Neural cell (in vitro differentiated cells): ENCODE measurements around the gene MALSU1. TPM values are rescaled to one million over a fixed set of nuclear protein-coding genes. Genes with fewer than 3 reads are reported as not detected.
"Not testable (repeated sequence)": the region's sequence is repeated elsewhere in the genome, so short reads cannot be mapped to it uniquely, and the experiment has no call there.

Experiments
- H2AFZ ChIP-seq: fragments of 200-600, 300-800 bp; sonication (generic), shearing (Covaris generic); 2 replicates; pipeline ENCODE4 v1.6.0; 2014; ENCODE audit warnings: low read depth, mild to moderate bottlenecking, antibody characterized with exemption, low read length, moderate library complexity
- H3F3A ChIP-seq: fragments of 200-600 bp; shearing (Covaris generic); 2 replicates; pipeline ENCODE4 v1.6.1; 2016; ENCODE audit warnings: mild to moderate bottlenecking, moderate library complexity, mixed read lengths, antibody characterized with exemption, low read length; ENCODE audit not compliant: insufficient read depth, poor library complexity, severe bottlenecking
- H3K27ac ChIP-seq: fragments of 200-600, 300-800 bp; sonication (generic), shearing (Covaris generic); 2 replicates; pipeline ENCODE4 v1.5.1; 2014; ENCODE audit warnings: mild to moderate bottlenecking, low read length, moderate library complexity
- H3K27me3 ChIP-seq: fragments of 300-800, 200-600 bp; sonication (generic), shearing (Covaris generic); 2 replicates; pipeline ENCODE4 v1.6.0; 2014; ENCODE audit warnings: mild to moderate bottlenecking, low read depth, low read length, moderate library complexity; ENCODE audit not compliant: insufficient read depth
- H3K36me3 ChIP-seq: fragments of 300-800, 200-600 bp; sonication (generic), shearing (Covaris generic); 2 replicates; pipeline ENCODE4 v1.5.1; 2014; ENCODE audit warnings: mild to moderate bottlenecking, antibody characterized with exemption, low read length, moderate library complexity; ENCODE audit not compliant: insufficient read depth
- H3K4me2 ChIP-seq: fragments of 300-800, 200-600 bp; sonication (generic), shearing (Covaris generic); 2 replicates; pipeline ENCODE4 v1.6.0; 2014; ENCODE audit warnings: mild to moderate bottlenecking, low read length
- H3K4me3 ChIP-seq: fragments of 300-800, 200-600 bp; sonication (generic), shearing (Covaris generic); 2 replicates; pipeline ENCODE4 v1.5.1; 2014; ENCODE audit warnings: mild to moderate bottlenecking, low read length, moderate library complexity
- H3K79me2 ChIP-seq: fragments of 200-600 bp; shearing (Covaris generic); replicated peaks from 2 replicates; pipeline ENCODE4 v1.6.0; 2014; ENCODE audit warnings: mild to moderate bottlenecking, low read length, moderate library complexity; ENCODE audit not compliant: insufficient read depth
- H3K9ac ChIP-seq: fragments of 300-800, 200-600 bp; sonication (generic), shearing (Covaris generic); 2 replicates; pipeline ENCODE4 v1.6.1; 2016; ENCODE audit warnings: mild to moderate bottlenecking, low read length, mixed read lengths
- H3K9me2 ChIP-seq: fragments of 200-600 bp; shearing (Covaris generic); 2 replicates; pipeline ENCODE4 v1.6.1; 2016; ENCODE audit warnings: mild to moderate bottlenecking, low read length, mixed read lengths; ENCODE audit not compliant: insufficient read depth
- H3K9me3 ChIP-seq: fragments of 200-600, 300-800 bp; sonication (generic), shearing (Covaris generic); 2 replicates; pipeline ENCODE4 v1.6.1; 2016; ENCODE audit warnings: mild to moderate bottlenecking, mixed run types, low read length, moderate library complexity, mixed read lengths
- H4K20me1 ChIP-seq: fragments of 200-600 bp; shearing (Covaris generic); 2 replicates; pipeline ENCODE4 v1.6.1; 2016; ENCODE audit warnings: mild to moderate bottlenecking, mixed run types; ENCODE audit not compliant: insufficient read depth
- EP300 ChIP-seq: fragments of 450-650 bp; conservative IDR thresholded peaks from 2 replicates; pipeline ENCODE4 v1.6.1; 2014; ENCODE audit warnings: antibody characterized with exemption, mild to moderate bottlenecking, moderate library complexity; ENCODE audit not compliant: poor library complexity, severe bottlenecking
- EZH2 ChIP-seq: fragments of 200-600, 300-800 bp; shearing (Covaris generic), sonication (generic); IDR thresholded peaks from 2 replicates; pipeline ENCODE4 v1.6.1; 2014; ENCODE audit warnings: antibody characterized with exemption, low read length, borderline replicate concordance, mild to moderate bottlenecking; ENCODE audit not compliant: insufficient read depth, poor library complexity, severe bottlenecking
- MXI1 ChIP-seq: fragments of 450-650 bp; conservative IDR thresholded peaks from 2 replicates; pipeline ENCODE4 v1.6.1; 2014; ENCODE audit warnings: antibody characterized with exemption, mild to moderate bottlenecking; ENCODE audit not compliant: poor library complexity, severe bottlenecking
- POLR2AphosphoS5 ChIP-seq: IDR thresholded peaks from 2 replicates; pipeline ENCODE4 v1.6.1; 2012
- RAD21 ChIP-seq: fragments of 450-650 bp; conservative IDR thresholded peaks from 2 replicates; pipeline ENCODE4 v1.6.1; 2014; ENCODE audit warnings: antibody characterized with exemption, mild to moderate bottlenecking, moderate library complexity
- SMC3 ChIP-seq: fragments of 450-650 bp; conservative IDR thresholded peaks from 2 replicates; pipeline ENCODE4 v1.6.1; 2014; ENCODE audit warnings: antibody characterized with exemption, mild to moderate bottlenecking, moderate library complexity; ENCODE audit not compliant: poor library complexity
- TAF1 ChIP-seq: IDR thresholded peaks from 2 replicates; pipeline ENCODE4 v1.6.1; 2012; ENCODE audit warnings: low read depth
- polyA plus RNA-seq: library from polyadenylated mRNA; depleted of rRNA; stranded (reverse); fragments of >200 nt; gene quantifications from 2 replicates; pipeline ENCODE4 v1.2.3, GENCODE V29; 2014
- TF ChIP-seq, protein P1 (sequence below): IDR thresholded peaks from 2 replicates; pipeline ENCODE4 v1.6.1; 2012; ENCODE audit warnings: borderline replicate concordance
- TF ChIP-seq, protein P2 (sequence below): fragments of 450-650 bp; IDR thresholded peaks from 2 replicates; pipeline ENCODE4 v1.5.1; 2014; ENCODE audit warnings: antibody characterized with exemption, mild to moderate bottlenecking, moderate library complexity; ENCODE audit not compliant: poor library complexity, severe bottlenecking

Gene MALSU1
- polyA plus RNA-seq, 1 donor from 2014 or later: 77.8 TPM

DNA sequence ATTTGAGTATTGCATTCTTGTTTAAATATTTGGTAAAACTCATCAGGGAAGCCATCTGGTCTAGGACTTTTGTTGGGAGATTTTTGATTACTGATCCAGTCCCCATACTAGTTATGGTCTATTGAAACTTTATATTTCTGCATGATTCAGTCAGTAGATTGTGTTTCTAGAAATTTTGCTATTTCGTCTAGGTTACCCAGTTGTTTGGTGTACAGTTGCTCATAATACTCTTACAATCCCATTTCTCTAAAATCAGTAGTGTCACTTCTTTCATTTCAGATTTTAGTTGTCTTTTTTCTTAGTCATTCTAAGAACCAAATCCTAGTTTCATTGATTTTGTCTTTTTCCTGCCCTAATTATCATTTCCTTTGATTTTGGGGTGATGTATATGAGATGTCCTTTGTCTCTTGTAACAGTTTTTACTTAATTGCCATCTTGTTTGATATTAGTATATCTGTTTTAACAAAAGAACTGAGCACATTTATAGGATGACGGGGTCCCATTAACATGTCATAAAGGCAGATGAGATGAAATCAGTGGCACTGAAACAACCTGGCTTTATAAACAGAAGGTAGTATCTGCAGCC is 7.9 kb downstream of the MALSU1 start:
- no peaks in the 10 kb centered on the region for H3F3A ChIP-seq
- no peaks in the 10 kb centered on the region for H3K27me3 ChIP-seq
- H2AFZ ChIP-seq: no peak overlapping the region
- TF ChIP-seq EZH2 (no peak), POLR2AphosphoS5 (no peak), MXI1 (no peak), RAD21 (no peak), SMC3 (no peak), EP300 (no peak)
- TF ChIP-seq, protein P1, sequence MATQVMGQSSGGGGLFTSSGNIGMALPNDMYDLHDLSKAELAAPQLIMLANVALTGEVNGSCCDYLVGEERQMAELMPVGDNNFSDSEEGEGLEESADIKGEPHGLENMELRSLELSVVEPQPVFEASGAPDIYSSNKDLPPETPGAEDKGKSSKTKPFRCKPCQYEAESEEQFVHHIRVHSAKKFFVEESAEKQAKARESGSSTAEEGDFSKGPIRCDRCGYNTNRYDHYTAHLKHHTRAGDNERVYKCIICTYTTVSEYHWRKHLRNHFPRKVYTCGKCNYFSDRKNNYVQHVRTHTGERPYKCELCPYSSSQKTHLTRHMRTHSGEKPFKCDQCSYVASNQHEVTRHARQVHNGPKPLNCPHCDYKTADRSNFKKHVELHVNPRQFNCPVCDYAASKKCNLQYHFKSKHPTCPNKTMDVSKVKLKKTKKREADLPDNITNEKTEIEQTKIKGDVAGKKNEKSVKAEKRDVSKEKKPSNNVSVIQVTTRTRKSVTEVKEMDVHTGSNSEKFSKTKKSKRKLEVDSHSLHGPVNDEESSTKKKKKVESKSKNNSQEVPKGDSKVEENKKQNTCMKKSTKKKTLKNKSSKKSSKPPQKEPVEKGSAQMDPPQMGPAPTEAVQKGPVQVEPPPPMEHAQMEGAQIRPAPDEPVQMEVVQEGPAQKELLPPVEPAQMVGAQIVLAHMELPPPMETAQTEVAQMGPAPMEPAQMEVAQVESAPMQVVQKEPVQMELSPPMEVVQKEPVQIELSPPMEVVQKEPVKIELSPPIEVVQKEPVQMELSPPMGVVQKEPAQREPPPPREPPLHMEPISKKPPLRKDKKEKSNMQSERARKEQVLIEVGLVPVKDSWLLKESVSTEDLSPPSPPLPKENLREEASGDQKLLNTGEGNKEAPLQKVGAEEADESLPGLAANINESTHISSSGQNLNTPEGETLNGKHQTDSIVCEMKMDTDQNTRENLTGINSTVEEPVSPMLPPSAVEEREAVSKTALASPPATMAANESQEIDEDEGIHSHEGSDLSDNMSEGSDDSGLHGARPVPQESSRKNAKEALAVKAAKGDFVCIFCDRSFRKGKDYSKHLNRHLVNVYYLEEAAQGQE: no peak
- TF ChIP-seq, protein P2, sequence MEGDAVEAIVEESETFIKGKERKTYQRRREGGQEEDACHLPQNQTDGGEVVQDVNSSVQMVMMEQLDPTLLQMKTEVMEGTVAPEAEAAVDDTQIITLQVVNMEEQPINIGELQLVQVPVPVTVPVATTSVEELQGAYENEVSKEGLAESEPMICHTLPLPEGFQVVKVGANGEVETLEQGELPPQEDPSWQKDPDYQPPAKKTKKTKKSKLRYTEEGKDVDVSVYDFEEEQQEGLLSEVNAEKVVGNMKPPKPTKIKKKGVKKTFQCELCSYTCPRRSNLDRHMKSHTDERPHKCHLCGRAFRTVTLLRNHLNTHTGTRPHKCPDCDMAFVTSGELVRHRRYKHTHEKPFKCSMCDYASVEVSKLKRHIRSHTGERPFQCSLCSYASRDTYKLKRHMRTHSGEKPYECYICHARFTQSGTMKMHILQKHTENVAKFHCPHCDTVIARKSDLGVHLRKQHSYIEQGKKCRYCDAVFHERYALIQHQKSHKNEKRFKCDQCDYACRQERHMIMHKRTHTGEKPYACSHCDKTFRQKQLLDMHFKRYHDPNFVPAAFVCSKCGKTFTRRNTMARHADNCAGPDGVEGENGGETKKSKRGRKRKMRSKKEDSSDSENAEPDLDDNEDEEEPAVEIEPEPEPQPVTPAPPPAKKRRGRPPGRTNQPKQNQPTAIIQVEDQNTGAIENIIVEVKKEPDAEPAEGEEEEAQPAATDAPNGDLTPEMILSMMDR: no peak
- H3K9me3 ChIP-seq: no peaks in the 10 kb centered on the region
- no peak overlapping the region for H3K9ac ChIP-seq
- peaks cover 3% of the 10 kb centered on the region for H3K36me3 ChIP-seq
- no peaks in the 10 kb centered on the region for H3K9me2 ChIP-seq
- no peak overlapping the region for H3K4me3 ChIP-seq
- H3K27ac ChIP-seq: no peak overlapping the region
- peaks cover 20% of the 10 kb centered on the region for H3K79me2 ChIP-seq
- H4K20me1 ChIP-seq: no peaks in the 10 kb centered on the region
- H3K4me2 ChIP-seq: no peak overlapping the region

DNA sequence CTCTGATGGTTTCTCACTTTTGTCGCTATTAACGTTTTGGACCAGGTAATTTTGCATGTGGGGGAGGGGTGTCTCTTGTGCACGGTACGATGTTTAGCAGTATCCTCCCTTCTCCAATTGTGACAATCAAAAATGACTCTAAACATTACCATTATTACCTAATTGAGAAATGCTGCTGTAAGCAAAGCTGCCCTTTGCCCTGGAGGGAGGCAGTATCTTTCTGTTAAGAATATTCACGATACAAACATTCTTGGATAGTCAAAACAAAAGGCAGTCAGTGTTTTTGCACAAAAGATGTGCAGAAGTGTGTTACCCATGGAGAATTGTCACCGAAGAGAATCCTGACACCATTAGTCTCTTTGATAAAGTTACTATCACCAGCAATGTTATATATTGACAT is 9.6 kb downstream of the MALSU1 start:
- no peaks in the 10 kb centered on the region for H3K27me3 ChIP-seq
- TF ChIP-seq, protein P1: no peak
- TF ChIP-seq SMC3 (no peak), TAF1 (no peak), EP300 (no peak), RAD21 (no peak), EZH2 (no peak), MXI1 (no peak), POLR2AphosphoS5 (no peak)
- TF ChIP-seq, protein P2: no peak
- H2AFZ ChIP-seq: no peak overlapping the region
- no peak overlapping the region for H3K4me3 ChIP-seq
- H3K9me3 ChIP-seq: no peaks in the 10 kb centered on the region
- H3K9me2 ChIP-seq: no peaks in the 10 kb centered on the region
- no peak overlapping the region for H3K27ac ChIP-seq
- H3K79me2 ChIP-seq: peaks cover 13% of the 10 kb centered on the region
- H3K36me3 ChIP-seq: peaks cover 3% of the 10 kb centered on the region
- H3K9ac ChIP-seq: no peak overlapping the region
- H4K20me1 ChIP-seq: no peaks in the 10 kb centered on the region
- H3K4me2 ChIP-seq: no peak overlapping the region
- no peaks in the 10 kb centered on the region for H3F3A ChIP-seq

DNA sequence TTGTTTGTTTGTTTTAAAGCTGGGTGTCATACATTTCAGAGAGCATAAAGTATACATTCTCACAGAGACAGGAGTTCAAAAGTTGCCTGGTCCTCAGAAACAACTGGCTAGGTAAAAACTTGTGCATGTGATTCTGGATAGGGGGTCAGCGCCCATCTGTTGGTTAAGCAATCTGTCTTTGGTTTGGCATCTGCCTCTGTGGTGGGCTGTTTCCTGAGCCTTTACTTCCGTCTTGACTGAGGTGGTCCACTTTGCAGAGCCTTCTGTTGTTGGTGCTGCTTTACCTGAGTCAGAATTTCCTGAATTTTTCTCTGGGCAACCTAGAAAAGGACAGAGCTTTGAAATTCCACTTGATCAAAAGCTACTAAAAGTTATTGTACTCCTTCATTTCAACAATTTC is 13.0 kb downstream of the MALSU1 start:
- H3K36me3 ChIP-seq, H3K9me3 ChIP-seq, H2AFZ ChIP-seq, H3K27me3 ChIP-seq, H3F3A ChIP-seq, H4K20me1 ChIP-seq, H3K9me2 ChIP-seq, H3K79me2 ChIP-seq, H3K27ac ChIP-seq, H3K4me2 ChIP-seq, H3K4me3 ChIP-seq, H3K9ac ChIP-seq: not testable (repeated sequence)
